GM18508 (cell line): ENCODE measurements around the gene TBC1D2B.

Experiments used
- ATAC-seq: cut with Tn5 transposase; IDR thresholded peaks from one replicate; pipeline ENCODE4 v1.9.1; 2021; ENCODE audit warnings: moderate number of reproducible peaks; ENCODE audit not compliant: insufficient read depth, unreplicated experiment

TBC1D2B gene

GRCh38 chr15:78075490-78076230, 1.9 kb downstream of the TBC1D2B start:
- no peak for ATAC-seq

GRCh38 chr15:78073046-78073787, 4.3 kb downstream of the TBC1D2B start:
- ATAC-seq, result no peak

GRCh38 chr15:78072080-78072892, 5.2 kb downstream of the TBC1D2B start:
- ATAC-seq, result no peak

- ATAC-seq, result no peak
Measured at GRCh38 chr15:78071383-78071782, 6.1 kb downstream of the TBC1D2B start.

GRCh38 chr15:78070049-78070700, 7.3 kb downstream of the TBC1D2B start:
- no peak for ATAC-seq

GRCh38 chr15:78069462-78070029, 8.0 kb downstream of the TBC1D2B start:
- ATAC-seq, result no peak

GRCh38 chr15:78069052-78069414, 8.5 kb downstream of the TBC1D2B start:
- ATAC-seq, result no peak

GRCh38 chr15:78067328-78068228, 9.9 kb downstream of the TBC1D2B start:
- ATAC-seq, result no peak

GRCh38 chr15:78065973-78066946, 11.3 kb downstream of the TBC1D2B start:
- no peak for ATAC-seq

GRCh38 chr15:78065284-78065872, 12.1 kb downstream of the TBC1D2B start:
- ATAC-seq, result no peak

- no peak for ATAC-seq
Measured at GRCh38 chr15:78064544-78064943, 13.0 kb downstream of the TBC1D2B start.

GRCh38 chr15:78063970-78064385, 13.5 kb downstream of the TBC1D2B start:
- ATAC-seq, result no peak

GRCh38 chr15:78063217-78063616, 14.3 kb downstream of the TBC1D2B start:
- no peak for ATAC-seq

- no peak for ATAC-seq
Measured at GRCh38 chr15:78061963-78062427, 15.5 kb downstream of the TBC1D2B start.

GRCh38 chr15:78060232-78060631, 17.3 kb downstream of the TBC1D2B start:
- ATAC-seq, result no peak

GRCh38 chr15:78059110-78059839, 18.2 kb downstream of the TBC1D2B start:
- ATAC-seq, result no peak

- no peak for ATAC-seq
Measured at GRCh38 chr15:78058401-78058935, 19.0 kb downstream of the TBC1D2B start.
